A673 (cell line): Measurements from ENCODE around the gene PPP2R3B. TPM values are rescaled to one million over a fixed set of nuclear protein-coding genes. Genes with fewer than 3 reads are reported as not detected.

Source experiments
- BruUV-seq: library from RNA; stranded (reverse); fragments of 400-500 nt; replicated peaks from 2 replicates; lab custom pipeline; 2021; lab: Mats Ljungman, UMichigan
- CTCF ChIA-PET: fragments of 300-600 bp; sonication (Branson Sonifier 250); formaldehyde crosslinking; loops from one replicate; lab custom pipeline; 2022; ENCODE audit warnings: antibody characterized with exemption; lab: Charles Lee
- POLR2A ChIA-PET: fragments of 300-600 bp; sonication (Branson Sonifier 250); formaldehyde crosslinking; loops from one replicate; lab custom pipeline; 2022; ENCODE audit warnings: antibody characterized with exemption; ENCODE audit not compliant: low non-redundant PET; lab: Charles Lee
- DNase-seq: peaks from one replicate; pipeline ENCODE4 v3.0.0-alpha.2; 2015; ENCODE audit warnings: low spot score
- H3K27ac ChIP-seq: fragments of 200-600 bp; sonication (generic); 2 replicates; pipeline ENCODE4 v1.5.1; 2016; ENCODE audit warnings: mixed run types, low read depth, mild to moderate bottlenecking, mixed read lengths, antibody characterized with exemption, low read length; ENCODE audit not compliant: poor library complexity, severe bottlenecking
- H3K27me3 ChIP-seq: fragments of 200-600 bp; sonication (generic); replicated peaks from 2 replicates; pipeline ENCODE4 v1.6.1; 2017; ENCODE audit warnings: mixed run types, low read depth, mild to moderate bottlenecking, mixed read lengths, antibody characterized with exemption, low read length; ENCODE audit not compliant: insufficient read depth, poor library complexity
- H3K36me3 ChIP-seq: fragments of 200-600 bp; sonication (generic); 2 replicates; pipeline ENCODE4 v1.6.1; 2016; ENCODE audit warnings: mixed run types, mild to moderate bottlenecking, mixed read lengths, antibody characterized with exemption, low read length; ENCODE audit not compliant: insufficient read depth, poor library complexity, severe bottlenecking
- H3K4me1 ChIP-seq: fragments of 200-600 bp; sonication (generic); 2 replicates; pipeline ENCODE4 v1.6.1; 2017; ENCODE audit warnings: mixed run types, mild to moderate bottlenecking, mixed read lengths, antibody characterized with exemption, low read length; ENCODE audit not compliant: insufficient read depth, poor library complexity, severe bottlenecking
- H3K4me3 ChIP-seq: fragments of 200-600 bp; sonication (generic); 2 replicates; pipeline ENCODE4 v1.5.1; 2016; ENCODE audit warnings: low read depth, mixed run types, mild to moderate bottlenecking, mixed read lengths, low read length; ENCODE audit not compliant: poor library complexity, severe bottlenecking
- H3K9me3 ChIP-seq: fragments of 200-600 bp; sonication (generic); 2 replicates; pipeline ENCODE4 v1.6.1; 2016; ENCODE audit warnings: mixed run types, low read depth, mild to moderate bottlenecking, mixed read lengths, antibody characterized with exemption, low read length; ENCODE audit not compliant: poor library complexity, severe bottlenecking
- EZH2 ChIP-seq: fragments of 200-600 bp; sonication (generic); IDR thresholded peaks from 2 replicates; pipeline ENCODE4 v1.6.1; 2017; ENCODE audit warnings: borderline replicate concordance, low read depth, mild to moderate bottlenecking, mixed read lengths, antibody characterized with exemption, low read length; ENCODE audit not compliant: poor library complexity, severe bottlenecking
- intact Hi-C: fragments of 100-400 bp; cut with micrococcal nuclease; formaldehyde crosslinking; loops from one replicate; pipeline ENCODE4 v1.10.0; 2022; ENCODE audit not compliant: unreplicated experiment
- total RNA-seq: library from RNA; stranded (reverse); gene quantifications from 2 replicates; pipeline ENCODE4 v1.2.3, GENCODE V29; 2021
- TF ChIP-seq, protein P1 (sequence below): fragments of 300-800, 200-600 bp; sonication (generic); conservative IDR thresholded peaks from 2 replicates; pipeline ENCODE4 v1.5.1; 2017; ENCODE audit warnings: low read depth, mild to moderate bottlenecking, antibody characterized with exemption, low read length, moderate library complexity, mixed read lengths

Gene PPP2R3B
- total RNA-seq, 1 experiment from 2014 or later = 43.6 TPM

DNA sequence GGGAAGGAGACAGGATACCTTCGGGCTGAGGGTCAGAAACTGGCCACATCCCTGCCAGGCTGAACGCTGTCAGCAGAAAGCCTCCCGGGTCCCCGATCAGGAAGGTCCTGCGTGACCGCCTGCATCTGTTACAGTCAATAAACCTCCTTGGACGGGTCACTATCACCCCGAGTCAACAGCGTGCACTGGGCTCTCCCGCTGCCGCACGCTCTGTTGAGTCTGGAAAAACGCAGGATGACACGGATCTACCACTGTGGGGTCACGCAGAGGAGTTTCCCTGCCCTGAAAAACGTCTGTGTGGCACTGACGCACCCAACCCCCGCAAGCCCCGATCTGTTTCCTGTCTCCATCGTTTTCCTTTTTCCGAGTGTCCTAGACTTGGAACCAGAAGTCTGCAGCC is 12.1 kb downstream of the PPP2R3B start:
- CTCF ChIA-PET = no interaction called here
- BruUV-seq = no TSS peak
- intact Hi-C loops = no loop called here
- Histone ChIP-seq H3K36me3 (no peaks in the 10 kb centered on the region), H3K27ac (no peak overlapping the region), H3K27me3 (peaks cover 33% of the 10 kb centered on the region), H3K4me1 (peaks cover 7% of the 10 kb centered on the region), H3K9me3 (no peaks in the 10 kb centered on the region), H3K4me3 (peak overlapping the region; percentile 37)
- TF ChIP-seq EZH2 = no peak
- TF ChIP-seq, protein P1, sequence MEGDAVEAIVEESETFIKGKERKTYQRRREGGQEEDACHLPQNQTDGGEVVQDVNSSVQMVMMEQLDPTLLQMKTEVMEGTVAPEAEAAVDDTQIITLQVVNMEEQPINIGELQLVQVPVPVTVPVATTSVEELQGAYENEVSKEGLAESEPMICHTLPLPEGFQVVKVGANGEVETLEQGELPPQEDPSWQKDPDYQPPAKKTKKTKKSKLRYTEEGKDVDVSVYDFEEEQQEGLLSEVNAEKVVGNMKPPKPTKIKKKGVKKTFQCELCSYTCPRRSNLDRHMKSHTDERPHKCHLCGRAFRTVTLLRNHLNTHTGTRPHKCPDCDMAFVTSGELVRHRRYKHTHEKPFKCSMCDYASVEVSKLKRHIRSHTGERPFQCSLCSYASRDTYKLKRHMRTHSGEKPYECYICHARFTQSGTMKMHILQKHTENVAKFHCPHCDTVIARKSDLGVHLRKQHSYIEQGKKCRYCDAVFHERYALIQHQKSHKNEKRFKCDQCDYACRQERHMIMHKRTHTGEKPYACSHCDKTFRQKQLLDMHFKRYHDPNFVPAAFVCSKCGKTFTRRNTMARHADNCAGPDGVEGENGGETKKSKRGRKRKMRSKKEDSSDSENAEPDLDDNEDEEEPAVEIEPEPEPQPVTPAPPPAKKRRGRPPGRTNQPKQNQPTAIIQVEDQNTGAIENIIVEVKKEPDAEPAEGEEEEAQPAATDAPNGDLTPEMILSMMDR = no peak
- no peak for DNase-seq
- POLR2A ChIA-PET = no interaction called here

DNA sequence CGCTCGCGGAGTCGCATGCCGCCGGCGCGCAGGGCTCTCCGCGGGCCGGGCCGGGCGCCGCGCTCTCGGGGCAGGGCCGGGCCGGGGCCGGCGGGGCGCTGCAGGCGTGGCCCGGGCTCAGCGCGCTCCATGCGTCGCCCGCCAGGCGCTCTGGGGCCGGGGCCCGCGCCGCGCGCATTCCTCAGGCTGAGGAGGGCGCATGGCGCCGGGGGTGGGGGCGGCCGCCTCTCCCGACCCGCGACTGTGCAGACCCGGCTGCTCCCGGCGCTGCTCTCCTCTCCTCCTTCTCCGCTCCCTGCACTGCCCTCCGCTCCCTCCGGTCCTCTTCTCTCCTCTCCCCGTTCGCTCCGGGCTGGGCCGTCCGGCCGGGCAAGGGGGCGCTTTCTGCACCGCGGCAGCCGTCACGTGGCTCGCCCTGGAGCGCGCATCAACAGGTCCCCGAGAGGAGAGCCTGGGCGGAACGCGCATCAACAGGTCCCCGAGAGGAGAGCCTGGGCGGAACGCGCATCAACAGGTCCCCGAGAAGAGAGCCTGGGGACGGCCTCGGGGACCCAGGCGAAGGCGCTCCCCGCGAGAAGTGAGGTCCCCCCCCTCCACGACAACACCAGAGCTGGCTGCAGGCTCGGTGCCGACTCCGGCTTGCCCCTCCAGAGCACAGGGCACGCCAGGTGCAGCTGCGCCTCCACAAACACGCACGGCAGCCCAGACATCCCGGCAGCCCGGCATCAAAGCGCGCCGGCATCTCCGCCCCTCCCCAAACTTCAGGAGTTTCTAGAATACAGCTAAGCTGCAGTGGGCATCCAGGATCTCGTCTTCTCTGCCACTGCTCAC is 12.9 kb downstream of the PPP2R3B start:
- Histone ChIP-seq H3K9me3 (no peaks in the 10 kb centered on the region), H3K27me3 (peaks cover 33% of the 10 kb centered on the region), H3K4me1 (peaks cover 12% of the 10 kb centered on the region), H3K4me3 (peak overlapping the region; percentile 37), H3K27ac (no peak overlapping the region), H3K36me3 (no peaks in the 10 kb centered on the region)
- peak; percentile 83 for TF ChIP-seq EZH2
- TF ChIP-seq, protein P1 = no peak
- POLR2A ChIA-PET = no interaction called here
- intact Hi-C loops = no loop called here
- DNase-seq = peak; percentile 24
- CTCF ChIA-PET = no interaction called here
- BruUV-seq = no TSS peak

DNA sequence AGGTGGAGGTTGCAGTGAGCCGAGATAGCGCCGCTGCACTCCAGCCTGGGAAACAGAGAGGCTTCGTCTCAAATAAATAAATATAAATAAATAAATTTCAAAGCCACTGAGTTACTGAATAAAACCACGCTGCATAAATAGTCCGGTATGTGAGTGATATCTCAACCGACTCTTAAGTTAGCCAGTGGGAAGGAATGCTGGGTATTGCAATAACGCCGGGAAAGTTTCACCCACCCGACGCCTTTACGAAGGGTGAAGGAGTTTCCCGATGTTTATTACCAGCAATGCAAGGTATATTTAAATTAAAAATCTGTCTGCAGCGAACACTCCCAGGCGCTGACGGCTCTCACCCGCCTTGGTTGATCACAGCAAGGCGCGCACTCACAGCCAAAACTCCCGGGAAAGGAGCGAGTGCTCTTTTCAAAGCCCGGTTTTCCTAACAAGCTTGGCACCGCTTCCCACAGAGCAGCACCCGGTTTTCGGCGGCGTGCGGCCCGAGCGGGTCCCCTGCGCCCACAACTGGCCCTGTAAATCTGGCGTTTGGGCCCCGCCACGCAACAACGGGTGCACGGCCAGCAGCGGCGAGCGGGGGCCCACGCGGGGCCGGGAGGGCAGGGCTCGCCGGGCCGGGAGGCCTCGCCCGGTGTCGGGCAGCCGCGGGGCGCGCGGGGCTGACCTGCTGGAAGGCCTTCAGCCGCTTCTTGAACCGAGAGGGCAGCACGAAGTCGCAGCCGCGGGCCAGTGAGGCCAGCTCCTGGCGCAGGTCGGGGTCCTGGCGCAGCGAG is 13.7 kb downstream of the PPP2R3B start:
- no peaks in the 10 kb centered on the region for H3K36me3 ChIP-seq
- no peak for DNase-seq
- TF ChIP-seq, protein P1 = no peak
- TF ChIP-seq EZH2 = no peak
- no peaks in the 10 kb centered on the region for H3K9me3 ChIP-seq
- no peak overlapping the region for H3K4me3 ChIP-seq
- no TSS peak for BruUV-seq
- intact Hi-C loops = no loop called here
- ChIA-PET POLR2A (no interaction called here), CTCF (no interaction called here)
- H3K27me3 ChIP-seq = peaks cover 33% of the 10 kb centered on the region
- no peak overlapping the region for H3K27ac ChIP-seq
- H3K4me1 ChIP-seq = peaks cover 14% of the 10 kb centered on the region
